ENCODE measurements around the gene ZSWIM8. TPM values are rescaled to one million over a fixed set of nuclear protein-coding genes. Genes with fewer than 3 reads are reported as not detected.

ZSWIM8 gene
- total and polyA plus RNA-seq, 2 of the 8 experiments (the other 6 are each of a cell fraction or from before 2014, with no cell fraction given) = 44.7 to 99.7 TPM

DNA sequence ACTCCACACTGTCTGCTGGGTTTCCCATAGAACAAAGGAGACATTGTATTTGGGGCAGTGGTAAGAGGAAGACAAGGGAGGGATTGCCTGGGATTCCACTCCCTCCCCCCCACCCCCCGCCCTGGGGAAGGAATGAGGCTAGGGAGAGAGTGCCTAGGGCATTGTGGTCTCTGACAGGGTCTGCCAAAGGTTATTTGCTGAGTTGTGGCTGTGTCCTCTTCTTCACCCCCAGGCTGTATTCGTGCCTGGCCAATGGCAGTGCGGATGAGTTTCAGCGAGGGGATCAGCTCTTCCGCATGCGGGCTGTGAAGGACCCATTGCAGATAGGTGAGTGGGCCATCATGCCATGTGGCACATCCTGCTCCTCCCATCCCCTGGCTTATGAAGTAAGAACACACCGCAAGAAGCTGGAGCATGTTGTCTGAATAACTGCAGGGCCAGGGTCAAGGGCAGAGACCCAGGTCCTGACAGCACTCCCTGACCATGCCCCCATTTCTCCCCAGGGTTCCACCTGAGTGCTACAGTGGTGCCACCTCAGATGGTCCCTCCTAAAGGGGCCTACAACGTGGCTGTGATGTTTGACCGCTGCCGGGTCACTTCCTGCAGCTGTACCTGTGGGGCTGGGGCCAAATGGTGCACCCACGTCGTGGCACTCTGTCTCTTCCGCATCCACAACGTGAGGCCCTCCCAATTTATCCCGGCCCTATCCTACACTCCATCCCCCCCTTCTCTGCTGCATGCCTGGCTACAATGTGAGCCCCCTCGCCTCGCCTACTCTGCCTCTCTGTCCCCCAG lies 3.7 kb downstream of the ZSWIM8 start:
- H3K14ac ChIP-seq (ENCODE audit: insufficient read length) = no peak overlapping the region
- no peak overlapping the region for H4K5ac ChIP-seq (ENCODE audit: insufficient read length, low read depth, low read length)
- no peak overlapping the region for H2AFZ ChIP-seq (ENCODE audit: low read length)
- no peak overlapping the region for H2BK12ac ChIP-seq (ENCODE audit: low read depth, low read length)
- no peak overlapping the region for H2AK5ac ChIP-seq (ENCODE audit: low read depth, low read length)
- no peak overlapping the region for H2BK5ac ChIP-seq (ENCODE audit: low read depth, low read length)
- FAIRE-seq (no peak), DNase-seq (ENCODE audit: low read depth in 1 of 2, low spot score in 2 of 2) (no peak)
- no peak overlapping the region for H3K18ac ChIP-seq (ENCODE audit: extremely low read depth, low read length)
- H3K36me3 ChIP-seq (ENCODE audit: control insufficient read depth in 2 of 4, insufficient read depth in 4 of 4, low read length in 3 of 4) = peaks cover 6 to 19% (median 12%) of the 10 kb centered on the region in 4 experiments; a peak in 6 of 8 replicates
- H3K9me3 ChIP-seq (ENCODE audit: insufficient read depth in 2 of 2, low read depth in 1 of 2, low read length in 1 of 2) = no peaks in the 10 kb centered on the region
- H4K20me1 ChIP-seq (replicated peaks in 1 of 2; ENCODE audit: control insufficient read depth in 1 of 2, insufficient read depth in 2 of 2, low read length in 2 of 2) = peaks cover 3 to 15% of the 10 kb centered on the region in 2 experiments
- H4K8ac ChIP-seq (ENCODE audit: extremely low read depth, insufficient read depth, low read length) = no peak overlapping the region
- ChIA-PET CTCF (ENCODE audit: partially characterized antibody) (interaction anchor here (0.6 to 1.4 kb wide), 7 partner anchors 8 to 1582 kb away, joined by 3 to 5 read pairs (median 3); no protein-coding TSS in a partner anchor), POLR2A (ENCODE audit: partially characterized antibody) (interaction anchor here (1.1 to 3.2 kb wide), 4 partner anchors 10 to 21 kb away, joined by 3 to 9 read pairs (median 3); no protein-coding TSS in a partner anchor)
- no peak overlapping the region for H3K27ac ChIP-seq (ENCODE audit: low read depth, low read length)
- no peak overlapping the region for H2BK120ac ChIP-seq (replicated peaks; ENCODE audit: low read depth, low read length)
- H3K23me2 ChIP-seq (ENCODE audit: low read depth, low read length) = peaks cover 15% of the 10 kb centered on the region; the same call in 1 of the 2 replicates
- H2BK20ac ChIP-seq (ENCODE audit: low read length) = no peak overlapping the region
- H3K79me1 ChIP-seq (ENCODE audit: low read depth, low read length) = no peaks in the 10 kb centered on the region; the same call in 1 of the 2 replicates
- H3K79me2 ChIP-seq (ENCODE audit: control insufficient read depth in 1 of 2, insufficient read depth in 2 of 2, low read length in 2 of 2) = peaks cover 0 to 9% of the 10 kb centered on the region in 2 experiments; a peak in 2 of 4 replicates
- WGBS, 2 experiments (ENCODE audit: extremely low coverage in 1 of 2, insufficient coverage in 1 of 2, insufficient read length in 1 of 2, insufficient replicate concordance in 2 of 2, low coverage in 1 of 2, low lambda C conversion rate in 2 of 2, missing lambda C conversion rate in 1 of 2) = 97% methylated on average over 16 of the region's 17 CpGs; no CpG with 5 or more reads in 1 of the 2 experiments
- no peaks in the 10 kb centered on the region for H3K27me3 ChIP-seq (replicated peaks in 1 of 4; ENCODE audit: control insufficient read depth in 3 of 4, extremely low read depth in 1 of 4, insufficient read depth in 3 of 4, low read length in 3 of 4)
- no peak overlapping the region for H3K4me3 ChIP-seq (ENCODE audit: extremely low read depth in 1 of 4, insufficient read depth in 2 of 4, low read depth in 3 of 4, low read length in 4 of 4)
- H2BK15ac ChIP-seq (ENCODE audit: low read length) = no peak overlapping the region
- H3K23ac ChIP-seq (ENCODE audit: insufficient read length) = no peak overlapping the region
- no peak overlapping the region for H4K91ac ChIP-seq (replicated peaks; ENCODE audit: insufficient read length, low read length)
- H3K4me2 ChIP-seq (ENCODE audit: insufficient read depth in 1 of 2, low read depth in 2 of 2, low read length in 2 of 2) = no peak overlapping the region
- H3K56ac ChIP-seq (replicated peaks; ENCODE audit: insufficient read length, low read depth, low read length) = no peak overlapping the region
- no peak overlapping the region for H3K9ac ChIP-seq (replicated peaks in 1 of 4; ENCODE audit: extremely low read depth in 1 of 4, low read depth in 3 of 4, low read length in 3 of 4)
- no peak overlapping the region for H3K4ac ChIP-seq (replicated peaks; ENCODE audit: insufficient read length, low read depth, low read length)
- peaks cover 0 to 4% (median under 1%) of the 10 kb centered on the region in 4 experiments; a peak in 4 of 7 replicates for H3K4me1 ChIP-seq (replicated peaks in 1 of 4; ENCODE audit: control insufficient read depth in 3 of 4, insufficient read depth in 4 of 4, low read length in 3 of 4)
- no peak for TF ChIP-seq CHD2 (IDR thresholded peaks at IDR 0.05; ENCODE audit: low read length)
- TF ChIP-seq KDM1A (IDR thresholded peaks at IDR 0.05; ENCODE audit: borderline replicate concordance, low read length) = no peak
- no peak for TF ChIP-seq USF2 (IDR thresholded peaks at IDR 0.05; ENCODE audit: low read length)
- TF ChIP-seq, protein P1, sequence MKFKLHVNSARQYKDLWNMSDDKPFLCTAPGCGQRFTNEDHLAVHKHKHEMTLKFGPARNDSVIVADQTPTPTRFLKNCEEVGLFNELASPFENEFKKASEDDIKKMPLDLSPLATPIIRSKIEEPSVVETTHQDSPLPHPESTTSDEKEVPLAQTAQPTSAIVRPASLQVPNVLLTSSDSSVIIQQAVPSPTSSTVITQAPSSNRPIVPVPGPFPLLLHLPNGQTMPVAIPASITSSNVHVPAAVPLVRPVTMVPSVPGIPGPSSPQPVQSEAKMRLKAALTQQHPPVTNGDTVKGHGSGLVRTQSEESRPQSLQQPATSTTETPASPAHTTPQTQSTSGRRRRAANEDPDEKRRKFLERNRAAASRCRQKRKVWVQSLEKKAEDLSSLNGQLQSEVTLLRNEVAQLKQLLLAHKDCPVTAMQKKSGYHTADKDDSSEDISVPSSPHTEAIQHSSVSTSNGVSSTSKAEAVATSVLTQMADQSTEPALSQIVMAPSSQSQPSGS (IDR thresholded peaks at IDR 0.05; ENCODE audit: low read length) = no peak
- TF ChIP-seq JUN (IDR thresholded peaks at IDR 0.05; ENCODE audit: low read depth, low read length) = no peak
- no peak for TF ChIP-seq BCL11A (IDR thresholded peaks at IDR 0.05; ENCODE audit: low read depth in 2 of 2, low read length in 2 of 2)
- TF ChIP-seq GTF2F1 (IDR thresholded peaks at IDR 0.05; ENCODE audit: borderline replicate concordance, low read depth, low read length) = no peak
- TF ChIP-seq SP1 (IDR thresholded peaks at IDR 0.05; ENCODE audit: low read depth, low read length) = no peak
